GM19351 (cell line): ENCODE data around the gene AFMID.
"Not testable (repeated sequence)": the region's sequence is repeated elsewhere in the genome, so short reads cannot be mapped to it uniquely, and the experiment has no call there.

Experiments used
- ATAC-seq: cut with Tn5 transposase; IDR thresholded peaks from one replicate; pipeline ENCODE4 v1.9.1; 2021; ENCODE audit warnings: mild to moderate bottlenecking, moderate library complexity; ENCODE audit not compliant: unreplicated experiment

AFMID gene

GRCh38 chr17:78252701-78253635 lies 65.8 kb downstream of the AFMID start:
- no peak for ATAC-seq

GRCh38 chr17:78253636-78253945 lies 66.4 kb downstream of the AFMID start:
- not testable (repeated sequence) for ATAC-seq

DNA sequence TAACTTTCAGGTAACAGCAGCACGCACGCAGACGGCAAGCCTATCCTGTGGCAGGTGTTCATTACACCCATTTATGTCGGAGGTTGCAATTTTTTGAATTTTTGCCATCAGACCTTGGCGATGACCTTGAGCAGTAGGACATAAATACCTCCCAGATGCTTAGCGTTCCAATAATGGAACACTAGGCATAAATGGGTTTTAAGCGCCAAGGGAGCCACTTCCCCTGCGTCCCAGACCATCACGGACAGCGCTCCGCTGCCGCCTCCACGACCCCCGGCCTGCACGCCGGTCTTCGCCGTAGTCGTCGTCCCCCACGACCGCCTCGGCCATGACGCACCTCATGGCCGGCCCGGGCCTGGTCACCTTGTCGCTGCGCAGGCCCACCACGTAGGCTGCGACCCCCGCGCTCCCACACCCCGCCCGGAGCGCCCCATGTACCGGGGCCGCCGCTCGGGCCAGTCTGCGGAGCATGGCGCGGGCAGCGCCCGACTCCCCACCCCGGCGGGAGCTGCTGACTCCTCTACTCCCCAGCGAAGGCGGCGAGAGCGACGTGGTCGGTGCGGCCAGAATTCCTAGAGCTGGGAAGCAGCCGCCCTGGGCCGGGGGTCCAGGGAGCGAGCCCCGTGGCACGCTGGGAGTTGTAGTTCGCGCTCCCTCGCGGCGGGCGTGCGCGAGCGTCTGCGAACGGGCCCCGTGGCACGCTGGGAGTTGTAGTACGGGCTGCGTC lies 66.9 kb downstream of the AFMID start:
- peak; percentile 59 for ATAC-seq

DNA sequence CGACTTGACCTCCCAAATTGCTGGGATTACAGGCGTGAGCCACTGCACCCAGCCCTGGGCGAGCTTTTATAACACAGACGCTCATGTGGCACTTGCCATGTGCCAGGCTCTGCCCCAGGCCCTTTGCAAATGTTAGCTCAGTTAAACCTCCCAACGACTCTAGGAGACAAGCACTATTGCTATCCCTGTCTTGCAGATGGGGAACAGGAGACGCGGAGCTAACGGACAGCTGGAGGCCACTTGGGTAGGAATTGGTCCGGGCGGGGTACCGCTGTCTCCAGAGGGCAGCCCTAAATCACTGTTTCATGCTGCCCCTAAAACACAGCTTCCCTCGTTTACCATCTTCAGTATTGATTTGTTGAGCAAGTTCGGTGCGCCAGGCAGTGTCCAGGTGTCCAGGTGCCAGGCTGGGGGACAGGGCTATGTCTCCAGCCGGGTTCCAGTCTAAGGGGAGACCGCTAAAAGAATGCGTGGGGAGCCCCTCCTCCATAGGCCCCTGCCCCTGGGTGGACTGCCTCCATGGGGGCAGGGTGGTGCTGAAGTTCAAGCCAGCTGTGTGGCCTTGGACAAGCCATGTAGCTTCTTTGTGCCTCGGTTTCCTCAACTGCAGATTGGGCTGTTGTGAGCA lies 68.0 kb downstream of the AFMID start:
- no peak for ATAC-seq

GRCh38 chr17:78255953-78256706 lies 69.0 kb downstream of the AFMID start:
- no peak for ATAC-seq

GRCh38 chr17:78256707-78257591 lies 69.8 kb downstream of the AFMID start:
- no peak for ATAC-seq
